ENCODE measurements around the gene COL21A1. TPM values are rescaled to one million over a fixed set of nuclear protein-coding genes. Genes with fewer than 3 reads are reported as not detected.
"Not testable (repeated sequence)": the region's sequence is repeated elsewhere in the genome, so short reads cannot be mapped to it uniquely, and the experiment has no call there.

COL21A1 gene
- 100 to 1,000 TPM; 103 to 121 (median 121) TPM for polyA plus RNA-seq (ENCODE audit: insufficient read length in 3 of 3)
- long read RNA-seq, donor 1, transcript COL21A1-209 (3 exons, 1,413 nt), result major isoform, 5 of 25 reads
- long read RNA-seq, donor 1, partial matches to known transcripts, result 14 of 25 reads
- long read RNA-seq, donor 1, other reads (novel, unspliced or antisense), result 6 of 25 reads
- long read RNA-seq, donor 2, partial matches to known transcripts, result 6 of 6 reads
- long read RNA-seq, donor 2, other reads (novel, unspliced or antisense), result 0 of 6 reads
- long read RNA-seq, donor 3, partial matches to known transcripts, result 21 of 23 reads
- long read RNA-seq, donor 3, other reads (novel, unspliced or antisense), result 0 of 23 reads
- long read RNA-seq, donor 4, partial matches to known transcripts, result 0 of 1 reads
- long read RNA-seq, donor 4, other reads (novel, unspliced or antisense), result 0 of 1 reads
- long read RNA-seq, donor 5, result 0 reads
- long read RNA-seq, donor 6, partial matches to known transcripts, result 10 of 12 reads
- long read RNA-seq, donor 6, other reads (novel, unspliced or antisense), result 0 of 12 reads
- long read RNA-seq, donor 7, partial matches to known transcripts, result 14 of 15 reads
- long read RNA-seq, donor 7, other reads (novel, unspliced or antisense), result 0 of 15 reads
- long read RNA-seq, donor 8, result 0 reads
- long read RNA-seq, donor 9, partial matches to known transcripts, result 8 of 9 reads
- long read RNA-seq, donor 9, other reads (novel, unspliced or antisense), result 0 of 9 reads
- long read RNA-seq, donor 10, partial matches to known transcripts, result 5 of 5 reads
- long read RNA-seq, donor 10, other reads (novel, unspliced or antisense), result 0 of 5 reads
- long read RNA-seq, donor 11, partial matches to known transcripts, result 0 of 4 reads
- long read RNA-seq, donor 11, other reads (novel, unspliced or antisense), result 0 of 4 reads
- long read RNA-seq, donor 12, partial matches to known transcripts, result 0 of 1 reads
- long read RNA-seq, donor 12, other reads (novel, unspliced or antisense), result 0 of 1 reads
- long read RNA-seq, donor 13, result 0 reads
- long read RNA-seq, donor 14, partial matches to known transcripts, result 5 of 6 reads
- long read RNA-seq, donor 14, other reads (novel, unspliced or antisense), result 0 of 6 reads
- long read RNA-seq, donor 15, partial matches to known transcripts, result 0 of 1 reads
- long read RNA-seq, donor 15, other reads (novel, unspliced or antisense), result 0 of 1 reads
- long read RNA-seq, donor 16, partial matches to known transcripts, result 31 of 42 reads
- long read RNA-seq, donor 16, other reads (novel, unspliced or antisense), result 10 of 42 reads

DNA sequence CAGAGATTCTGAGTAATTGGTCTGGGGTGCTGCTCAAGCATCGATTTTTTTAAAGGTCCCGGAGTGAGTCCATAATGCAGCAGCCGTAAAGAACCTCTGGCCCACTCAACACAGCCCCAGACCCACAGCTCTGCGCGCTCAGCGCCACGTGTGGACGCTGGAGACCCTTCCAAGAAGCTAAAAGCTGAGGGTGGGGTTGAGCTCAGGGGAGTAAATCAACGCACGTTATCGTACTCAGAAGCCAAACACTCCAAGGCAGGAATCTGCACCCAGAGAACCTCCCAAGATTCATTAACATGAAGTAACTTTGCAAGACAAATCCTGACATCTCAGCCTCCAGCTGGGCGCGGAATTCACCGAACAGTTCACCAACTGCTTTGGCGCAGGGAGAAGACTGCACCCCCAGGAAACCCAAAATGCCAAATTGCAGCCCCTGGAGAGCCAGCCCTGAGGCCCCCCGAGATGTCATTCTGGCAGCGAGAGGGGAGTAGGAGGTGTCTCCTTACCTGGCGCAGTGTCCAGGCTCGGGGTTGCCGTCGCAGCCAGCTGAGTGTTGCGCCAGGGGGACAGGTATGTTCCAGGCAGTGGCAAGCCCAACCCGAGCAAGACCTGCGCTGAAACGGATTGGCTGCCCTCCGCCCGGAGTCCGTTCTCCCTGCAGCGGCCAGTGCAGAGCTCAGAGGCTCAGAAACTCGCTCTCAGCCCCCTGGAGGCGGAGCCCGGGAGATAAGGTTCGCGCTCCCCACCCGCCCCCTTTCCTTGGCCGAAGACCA is at the start of gene COL21A1:
Gene COL21A1, minus strand, starts transcription at position 700 of the 773 bp plus-strand sequence. CDS start 64,962 bp downstream, outside the sequence.
- DNase-seq (ENCODE audit: extremely low read depth in 1 of 11, low read depth in 9 of 11, low spot score in 4 of 11), result peak in 1 of 11 donors; percentile 36

DNA sequence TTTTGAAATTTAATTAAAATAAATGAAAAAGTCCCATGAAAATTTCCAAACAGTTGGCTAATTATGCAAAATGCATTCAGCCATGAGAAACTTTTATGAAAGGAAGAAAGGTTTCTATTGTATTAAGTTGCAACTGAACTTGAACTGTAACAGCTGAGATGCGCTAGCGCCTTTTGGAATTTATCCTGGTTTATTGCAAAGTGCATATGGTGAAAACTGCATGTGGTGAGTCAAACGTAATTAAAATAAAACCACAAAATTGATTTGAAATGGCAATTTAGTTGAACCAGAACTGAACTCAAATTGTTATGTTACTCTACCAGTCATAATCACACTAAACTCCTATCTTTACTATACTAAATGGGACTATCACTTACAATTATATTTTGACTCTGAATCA is 46.4 kb upstream of the COL21A1 start:
- no peak for DNase-seq (ENCODE audit: extremely low read depth in 1 of 11, low read depth in 9 of 11, low spot score in 4 of 11)

DNA sequence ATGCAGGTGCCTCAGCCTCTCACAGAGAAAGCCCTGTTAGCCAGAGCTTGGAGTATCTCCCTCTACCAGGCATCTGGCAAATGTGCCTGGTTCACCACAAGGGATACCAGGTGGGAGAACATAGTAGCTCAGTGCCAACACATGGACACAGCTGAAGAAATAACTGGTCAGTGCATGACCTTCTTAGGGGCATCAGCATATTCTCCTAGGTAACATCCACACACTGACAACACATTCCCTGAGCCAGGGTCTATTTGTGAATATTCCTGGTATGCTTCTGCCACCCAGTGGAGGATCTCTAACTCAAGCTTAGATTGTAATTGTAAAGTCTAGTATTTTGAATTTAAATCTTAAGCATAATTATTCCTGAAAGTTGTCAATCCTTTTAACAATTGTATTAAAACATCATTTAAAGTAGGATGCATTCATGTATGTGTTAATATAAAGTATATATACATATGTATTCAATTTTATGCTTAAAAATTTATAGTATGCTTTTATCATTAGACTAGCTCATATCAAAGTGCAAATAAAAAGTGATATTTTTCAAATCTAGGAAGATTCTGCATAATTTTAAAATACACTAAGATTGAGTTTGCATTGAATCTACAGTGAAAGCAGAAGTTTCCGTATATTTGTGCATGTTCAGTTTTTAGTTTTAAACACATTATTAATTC is 45.3 kb upstream of the COL21A1 start:
- DNase-seq (ENCODE audit: extremely low read depth in 1 of 11, low read depth in 9 of 11, low spot score in 4 of 11), result peak; percentile 19 to 69 (median 49)

DNA sequence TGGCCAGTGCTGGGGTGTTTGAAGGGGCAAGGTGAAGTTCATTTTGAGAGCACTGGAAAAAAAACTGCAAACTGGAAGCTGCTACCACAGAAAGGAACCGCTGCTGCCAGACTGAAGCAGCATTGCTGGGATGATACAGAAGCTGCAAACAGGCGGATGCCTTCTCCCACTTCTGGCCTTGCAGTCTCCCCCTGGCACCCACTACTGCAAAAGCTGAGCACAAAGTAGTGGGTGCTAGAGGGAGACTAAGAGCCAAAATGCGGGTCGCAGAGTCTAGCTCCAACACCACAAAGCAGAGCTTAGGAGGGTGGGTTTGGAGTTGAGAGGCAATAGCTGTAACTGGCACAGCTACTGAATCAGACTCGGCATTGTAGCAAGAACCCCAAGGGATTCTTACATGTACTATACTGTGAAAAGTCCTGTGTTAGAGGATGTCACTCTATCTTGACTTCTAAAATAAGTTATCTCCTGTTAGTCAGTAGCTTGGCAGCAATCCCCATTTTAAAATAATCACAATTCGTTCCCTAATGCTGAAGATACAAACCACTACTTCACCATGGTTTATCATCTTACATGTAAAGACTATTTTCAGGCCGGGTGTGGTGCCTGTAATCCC is 44.0 kb upstream of the COL21A1 start:
- DNase-seq (ENCODE audit: extremely low read depth in 1 of 11, low read depth in 9 of 11, low spot score in 4 of 11), result no peak

DNA sequence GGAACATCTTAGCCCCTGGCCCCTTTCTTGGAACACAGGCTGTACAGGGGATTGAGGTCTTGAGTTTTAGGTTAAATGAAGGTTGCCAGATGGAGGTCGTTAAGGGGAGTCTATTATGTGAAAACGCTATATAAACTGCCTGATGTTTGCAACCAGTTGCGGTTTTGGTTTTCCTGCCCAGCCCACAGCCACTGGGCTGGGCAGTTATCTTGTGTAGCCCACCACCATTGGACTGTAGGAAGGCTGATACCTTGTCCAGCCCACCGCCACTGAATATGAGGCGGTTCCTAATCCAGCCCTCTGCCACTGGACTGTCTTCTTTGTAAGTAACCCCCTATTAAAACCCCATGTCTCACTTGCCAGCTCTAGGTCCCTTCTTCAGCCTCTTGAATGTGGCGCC is 42.3 kb upstream of the COL21A1 start:
- no peak for DNase-seq (ENCODE audit: extremely low read depth in 1 of 11, low read depth in 9 of 11, low spot score in 4 of 11)

DNA sequence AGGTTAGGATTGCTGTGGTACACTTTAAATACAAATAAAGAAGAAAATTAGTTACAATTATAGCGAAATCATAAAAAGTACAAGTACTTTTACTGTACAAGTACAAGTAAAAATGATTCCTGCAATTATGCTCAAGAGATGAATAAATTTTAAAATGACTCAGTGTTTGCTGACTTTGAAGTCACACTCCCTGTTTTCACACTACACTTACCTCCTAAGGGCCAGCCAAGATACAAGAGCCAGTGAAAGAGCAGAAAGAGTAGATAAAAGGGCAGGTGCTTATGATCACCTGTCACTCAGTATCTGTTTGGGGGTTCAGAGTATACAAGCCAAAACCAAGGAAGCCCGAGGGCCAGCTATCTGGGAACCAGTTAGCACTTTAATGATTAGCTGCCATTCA is 41.0 kb upstream of the COL21A1 start:
- DNase-seq (ENCODE audit: extremely low read depth in 1 of 11, low read depth in 9 of 11, low spot score in 4 of 11), result no peak

DNA sequence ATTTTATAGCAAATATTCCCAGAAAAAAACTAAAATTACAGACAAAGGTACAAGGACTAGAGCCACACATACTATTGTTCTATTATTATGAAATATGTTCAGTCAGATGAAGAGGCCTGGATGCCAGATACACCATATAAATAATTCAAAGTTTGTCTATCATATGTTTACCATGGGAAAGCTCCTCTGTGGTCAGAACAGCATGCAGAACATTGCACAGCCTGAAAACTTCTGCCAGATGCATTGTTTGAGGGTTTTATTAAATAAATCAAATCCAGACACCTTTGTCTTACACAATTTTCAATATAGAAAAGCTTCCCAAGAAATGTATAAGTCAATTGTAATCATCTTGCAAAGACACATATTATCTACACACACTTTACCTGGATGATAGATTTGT is 35.0 kb upstream of the COL21A1 start:
- no peak for DNase-seq (ENCODE audit: extremely low read depth in 1 of 11, low read depth in 9 of 11, low spot score in 4 of 11)

DNA sequence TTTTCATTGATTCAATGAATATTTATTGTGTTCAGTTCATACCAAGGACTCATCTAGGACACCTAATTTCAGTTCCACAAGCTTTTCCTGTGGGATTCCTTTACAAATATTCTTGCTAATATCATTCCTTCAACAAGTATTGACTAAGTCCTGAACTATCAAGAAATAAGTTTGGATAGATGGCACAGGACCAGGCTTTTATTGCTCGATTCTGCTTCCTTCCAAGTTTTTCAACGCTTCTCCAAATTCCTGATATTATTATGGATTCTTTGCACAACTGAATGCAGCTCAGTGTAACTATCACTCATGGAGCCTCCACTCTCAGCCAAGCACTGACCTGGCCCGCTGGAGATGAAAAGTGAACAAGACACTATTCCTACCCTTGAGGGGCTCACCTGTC is 32.7 kb upstream of the COL21A1 start:
- DNase-seq (ENCODE audit: extremely low read depth in 1 of 11, low read depth in 9 of 11, low spot score in 4 of 11), result no peak

DNA sequence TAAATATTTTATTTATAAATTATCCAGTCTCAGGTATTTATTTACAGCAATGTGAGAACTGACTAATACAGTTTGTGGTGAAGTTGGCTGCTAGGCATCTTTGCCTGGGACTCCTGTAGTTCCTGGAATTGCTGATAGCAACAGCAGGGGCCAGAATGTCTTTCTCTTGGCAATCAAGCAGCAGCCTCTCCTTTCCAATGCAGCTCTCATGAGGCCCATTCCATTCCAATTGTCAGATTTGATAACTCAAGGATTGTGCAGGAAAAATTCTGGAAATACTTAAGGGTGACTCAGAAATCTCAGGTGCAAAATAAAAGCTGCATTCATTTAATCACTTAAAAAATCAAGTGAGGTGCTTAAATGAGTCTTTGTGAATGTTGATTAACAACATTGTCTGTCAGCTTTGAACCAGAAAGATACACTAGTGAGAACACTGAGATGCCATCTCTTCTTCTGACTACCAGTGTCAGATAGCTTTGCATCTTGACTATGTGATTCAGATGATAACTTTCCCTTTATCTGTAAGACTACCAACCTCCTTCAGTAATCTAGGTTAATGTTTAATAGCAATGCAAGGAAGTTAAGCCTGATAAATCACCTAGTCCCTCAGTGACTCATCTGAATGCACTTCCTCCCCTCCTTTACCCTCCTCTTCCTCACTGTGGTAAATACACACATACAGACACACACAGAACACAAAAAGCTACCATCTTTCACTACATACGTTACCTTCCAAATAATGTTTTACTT is 32.1 kb upstream of the COL21A1 start:
- no peak for DNase-seq (ENCODE audit: extremely low read depth in 1 of 11, low read depth in 9 of 11, low spot score in 4 of 11)

DNA sequence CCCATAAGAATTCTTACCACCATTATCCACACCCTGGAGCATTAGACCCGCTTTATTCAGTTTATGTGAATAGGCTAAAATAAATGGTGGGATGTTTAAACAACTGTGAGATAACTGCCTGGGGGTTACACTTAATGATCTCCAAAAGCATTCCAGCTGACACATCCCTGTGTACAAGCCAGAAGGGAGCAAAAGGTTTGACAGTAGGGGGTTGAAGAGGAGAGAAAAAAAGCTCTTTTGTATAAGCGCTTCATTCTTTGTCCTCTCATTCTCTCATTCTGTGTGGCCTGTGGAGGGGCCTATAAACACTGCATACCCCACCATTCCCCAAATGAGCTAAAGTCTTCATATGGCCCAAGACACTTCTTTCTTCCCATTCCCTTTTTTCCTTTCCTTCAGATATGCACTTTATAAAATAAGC is 30.8 kb upstream of the COL21A1 start:
- no peak for DNase-seq (ENCODE audit: extremely low read depth in 1 of 11, low read depth in 9 of 11, low spot score in 4 of 11)

DNA sequence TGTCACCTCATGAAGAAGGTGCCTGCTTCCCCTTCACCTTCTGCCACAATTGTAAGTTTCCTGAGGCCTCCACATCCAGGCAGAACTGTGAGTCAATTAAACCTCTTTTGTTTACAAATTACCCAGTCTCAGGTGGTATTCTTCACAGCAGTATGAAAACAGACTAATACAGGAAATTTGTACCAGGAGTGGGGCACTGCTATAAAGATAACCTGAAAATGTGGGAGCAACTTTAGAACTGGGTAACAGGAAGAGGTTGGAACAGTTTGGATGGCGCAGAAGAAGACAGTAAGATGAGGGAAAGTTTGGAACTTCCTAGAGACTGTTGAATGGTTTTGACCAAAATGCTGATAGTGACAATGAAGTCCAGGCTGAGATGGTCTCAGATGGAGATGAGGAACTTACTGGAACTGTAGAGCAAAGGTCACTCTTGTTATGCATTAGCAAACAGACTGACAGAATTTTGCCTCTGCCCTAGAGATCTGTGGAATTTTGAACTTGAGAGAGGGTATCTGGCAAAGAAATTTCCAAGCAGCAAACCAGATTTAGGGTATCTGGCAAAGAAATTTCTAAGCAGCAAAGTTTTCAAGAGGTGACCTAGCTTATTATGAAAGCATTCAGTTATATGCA is 23.5 kb upstream of the COL21A1 start:
- no peak for DNase-seq (ENCODE audit: extremely low read depth in 1 of 11, low read depth in 9 of 11, low spot score in 4 of 11)

DNA sequence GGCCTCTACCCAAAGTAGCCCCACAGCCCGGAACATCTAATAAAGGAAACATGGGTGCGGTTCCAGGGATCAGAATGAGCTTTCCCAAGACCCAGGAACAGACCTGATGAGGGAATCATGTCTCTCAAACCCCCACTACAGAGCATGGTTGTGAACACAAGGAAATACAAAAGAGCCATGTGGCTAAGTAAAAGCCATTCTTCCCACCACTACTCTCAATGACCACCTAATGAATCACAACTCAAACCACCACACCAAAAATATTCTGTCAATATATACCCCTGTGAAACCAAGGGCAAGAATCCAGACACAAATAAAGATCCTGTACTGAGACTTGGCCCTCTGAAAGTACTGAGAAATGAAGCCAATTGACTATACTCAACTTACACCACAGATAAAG is 20.9 kb upstream of the COL21A1 start:
- no peak for DNase-seq (ENCODE audit: extremely low read depth in 1 of 11, low read depth in 9 of 11, low spot score in 4 of 11)

DNA sequence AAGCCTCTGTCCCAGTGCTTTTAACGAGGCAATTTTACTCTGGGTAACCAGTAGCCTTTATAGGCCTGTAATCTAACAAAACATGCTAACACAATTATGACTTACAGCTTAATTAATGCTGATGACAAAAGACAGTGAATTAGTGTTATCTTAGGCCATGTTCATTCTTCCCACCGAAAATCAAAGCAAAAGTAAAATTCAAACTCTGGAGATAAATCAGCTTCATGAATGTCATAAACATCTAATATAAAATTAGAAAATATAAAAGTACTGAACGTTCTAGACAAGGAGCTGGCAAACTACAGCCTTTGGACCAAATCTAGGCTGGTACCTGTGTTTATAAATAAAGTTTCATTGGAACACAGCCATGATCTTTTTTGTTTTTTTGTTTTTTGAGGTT is 18.6 kb upstream of the COL21A1 start:
- DNase-seq (ENCODE audit: extremely low read depth in 1 of 11, low read depth in 9 of 11, low spot score in 4 of 11), result no peak

DNA sequence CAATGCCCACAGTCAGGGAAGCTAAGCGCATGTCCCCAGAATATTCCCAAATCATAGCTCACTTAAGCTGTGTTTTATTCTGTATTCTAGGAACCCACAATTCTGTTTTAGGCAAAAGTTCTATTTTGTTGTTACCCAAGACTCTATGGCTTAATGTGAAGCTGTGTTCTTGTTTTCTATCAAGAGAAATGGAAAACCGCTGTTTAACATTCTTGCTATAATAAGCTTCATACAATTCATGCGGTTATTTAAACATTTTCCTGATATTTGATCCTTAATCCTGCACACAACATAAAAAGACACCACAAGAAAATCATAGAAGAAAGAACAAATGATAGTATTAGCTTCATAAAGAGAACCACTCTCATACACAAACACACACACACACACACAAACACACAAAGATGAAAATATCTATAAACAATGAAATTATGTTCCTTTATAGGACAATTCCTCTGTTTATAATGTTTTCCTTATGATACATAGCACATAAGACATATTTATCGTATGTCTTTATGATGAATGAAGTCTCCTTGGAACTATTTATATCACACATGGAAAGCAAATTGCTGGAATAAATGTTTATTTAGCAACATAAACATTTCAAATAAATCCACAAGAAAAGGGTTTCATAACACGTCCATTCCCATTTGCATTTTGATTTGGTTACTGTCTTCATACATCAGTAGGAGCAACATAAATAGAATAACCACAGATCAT is 16.4 kb upstream of the COL21A1 start:
- no peak for DNase-seq (ENCODE audit: extremely low read depth in 1 of 11, low read depth in 9 of 11, low spot score in 4 of 11)

DNA sequence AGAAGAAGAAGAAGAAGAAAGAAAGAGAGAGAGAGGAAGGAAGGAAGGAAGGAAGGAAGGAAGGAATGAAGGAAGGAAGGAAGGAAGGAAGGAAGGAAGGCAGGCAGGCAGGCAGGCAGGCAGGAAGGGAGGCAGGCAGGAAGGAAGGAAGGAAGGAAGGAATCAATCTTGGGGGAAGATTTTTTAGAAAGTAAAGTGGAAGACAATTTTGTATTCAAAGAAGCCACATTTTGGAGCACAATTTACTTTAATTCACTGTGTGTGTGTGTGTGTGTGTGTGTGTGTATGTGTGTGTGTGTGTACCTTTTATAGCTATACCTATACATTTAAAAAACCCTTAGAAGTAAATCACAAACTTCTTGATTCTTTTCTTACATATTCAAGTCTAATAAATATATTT is 13.2 kb upstream of the COL21A1 start:
- not testable (repeated sequence) for DNase-seq (ENCODE audit: extremely low read depth in 1 of 11, low read depth in 9 of 11, low spot score in 4 of 11)
